ENCODE measurements around the gene RETN.

The RETN gene

GRCh38 chr19:7709932-7710460 is 41.1 kb downstream of the RETN start:
- no peak for DNase-seq

GRCh38 chr19:7710616-7711015 is 41.8 kb downstream of the RETN start:
- DNase-seq = no peak

GRCh38 chr19:7715671-7716070 is 46.8 kb downstream of the RETN start:
- DNase-seq = no peak

GRCh38 chr19:7716762-7717161 is 47.9 kb downstream of the RETN start:
- DNase-seq = no peak

GRCh38 chr19:7718668-7719067 is 49.8 kb downstream of the RETN start:
- no peak for DNase-seq

All from NCI-H446 treated with DMSO at 0.1 percent for 48 hours (cell line).